Measurements from ENCODE around the gene DOK4.
A peak's percentile ranks its signal among the peaks of the same experiment; 100 is the strongest.

DOK4 gene

GRCh38 chr16:57493767-57494166 is 7.5 kb upstream of the DOK4 start:
- Mint-ChIP-seq H3K36me3 (ENCODE audit: low read depth) (no peaks in the 10 kb centered on the region), H3K27ac (peak overlapping the region in 1 of 3 experiments; percentile 14), H3K4me1 (peaks cover under 1% of the 10 kb centered on the region), H3K4me3 (no peak overlapping the region), H3K27me3 (ENCODE audit: low read depth) (peaks cover 5% of the 10 kb centered on the region), H3K9me3 (no peaks in the 10 kb centered on the region)
- no peak for TF ChIP-seq CTCF (IDR thresholded peaks at IDR 0.05; ENCODE audit: unreplicated experiment in 3 of 3)

- no peak overlapping the region for H3K4me3 Mint-ChIP-seq
- H3K36me3 Mint-ChIP-seq (ENCODE audit: low read depth), result no peaks in the 10 kb centered on the region
- H3K9me3 Mint-ChIP-seq, result no peaks in the 10 kb centered on the region
- H3K4me1 Mint-ChIP-seq, result peaks cover 20% of the 10 kb centered on the region
- H3K27ac Mint-ChIP-seq, result no peak overlapping the region
- TF ChIP-seq CTCF (IDR thresholded peaks at IDR 0.05; ENCODE audit: unreplicated experiment in 3 of 3), result no peak
- H3K27me3 Mint-ChIP-seq (ENCODE audit: low read depth), result peaks cover 7% of the 10 kb centered on the region
Observed at GRCh38 chr16:57489229-57489628, 2.9 kb upstream of the DOK4 start.

GRCh38 chr16:57486858-57487834 is 853 bp upstream of the DOK4 start:
- Mint-ChIP-seq H3K27me3 (ENCODE audit: low read depth) (peaks cover 7% of the 10 kb centered on the region), H3K36me3 (ENCODE audit: low read depth) (no peaks in the 10 kb centered on the region)
- TF ChIP-seq CTCF (IDR thresholded peaks at IDR 0.05; ENCODE audit: unreplicated experiment in 3 of 3), result no peak

GRCh38 chr16:57485091-57485915 is 990 bp downstream of the DOK4 start:
- peak overlapping the region; percentile 24 to 73 (median 54) for H3K27ac Mint-ChIP-seq
- H3K4me1 Mint-ChIP-seq, result peaks cover 20% of the 10 kb centered on the region
- H3K36me3 Mint-ChIP-seq (ENCODE audit: low read depth), result no peaks in the 10 kb centered on the region
- TF ChIP-seq CTCF (IDR thresholded peaks at IDR 0.05; ENCODE audit: unreplicated experiment in 3 of 3), result no peak
- no peaks in the 10 kb centered on the region for H3K9me3 Mint-ChIP-seq
- H3K27me3 Mint-ChIP-seq (ENCODE audit: low read depth), result peaks cover 7% of the 10 kb centered on the region
- H3K4me3 Mint-ChIP-seq, result peak overlapping the region; percentile 88 to 97 (median 92)

More at GRCh38 chr16:57486858-57487834, 853 bp upstream of the DOK4 start:
- peaks cover 20% of the 10 kb centered on the region for H3K4me1 Mint-ChIP-seq
- H3K27ac Mint-ChIP-seq, result peak overlapping the region; percentile 67 to 92 (median 80)
- H3K9me3 Mint-ChIP-seq, result no peaks in the 10 kb centered on the region
- H3K4me3 Mint-ChIP-seq, result peak overlapping the region; percentile 86 to 90 (median 88)

- Mint-ChIP-seq H3K27ac (peak overlapping the region in 1 of 3 experiments; percentile 6), H3K9me3 (no peaks in the 10 kb centered on the region), H3K36me3 (ENCODE audit: low read depth) (no peaks in the 10 kb centered on the region), H3K27me3 (ENCODE audit: low read depth) (peaks cover 7% of the 10 kb centered on the region), H3K4me3 (peak overlapping the region; percentile 88 to 97 (median 92)), H3K4me1 (peaks cover 25% of the 10 kb centered on the region)
- no peak for TF ChIP-seq CTCF (IDR thresholded peaks at IDR 0.05; ENCODE audit: unreplicated experiment in 3 of 3)
Observed at GRCh38 chr16:57484515-57485005, 1.7 kb downstream of the DOK4 start.
